HG03097 (cell line): Measurements from ENCODE around the gene TAAR9.

Experiments used
- ATAC-seq: cut with Tn5 transposase; IDR thresholded peaks from one replicate; pipeline ENCODE4 v1.9.1; 2021; ENCODE audit not compliant: unreplicated experiment, low FRiP score

TAAR9 gene, protein sequence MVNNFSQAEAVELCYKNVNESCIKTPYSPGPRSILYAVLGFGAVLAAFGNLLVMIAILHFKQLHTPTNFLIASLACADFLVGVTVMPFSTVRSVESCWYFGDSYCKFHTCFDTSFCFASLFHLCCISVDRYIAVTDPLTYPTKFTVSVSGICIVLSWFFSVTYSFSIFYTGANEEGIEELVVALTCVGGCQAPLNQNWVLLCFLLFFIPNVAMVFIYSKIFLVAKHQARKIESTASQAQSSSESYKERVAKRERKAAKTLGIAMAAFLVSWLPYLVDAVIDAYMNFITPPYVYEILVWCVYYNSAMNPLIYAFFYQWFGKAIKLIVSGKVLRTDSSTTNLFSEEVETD

GRCh38 chr6:132537977-132538376, at the start of gene TAAR9:
TSS of gene TAAR9 (plus strand) at chr6:132538277. CDS start at chr6:132538290, 13 bp downstream.
- ATAC-seq, result no peak

DNA sequence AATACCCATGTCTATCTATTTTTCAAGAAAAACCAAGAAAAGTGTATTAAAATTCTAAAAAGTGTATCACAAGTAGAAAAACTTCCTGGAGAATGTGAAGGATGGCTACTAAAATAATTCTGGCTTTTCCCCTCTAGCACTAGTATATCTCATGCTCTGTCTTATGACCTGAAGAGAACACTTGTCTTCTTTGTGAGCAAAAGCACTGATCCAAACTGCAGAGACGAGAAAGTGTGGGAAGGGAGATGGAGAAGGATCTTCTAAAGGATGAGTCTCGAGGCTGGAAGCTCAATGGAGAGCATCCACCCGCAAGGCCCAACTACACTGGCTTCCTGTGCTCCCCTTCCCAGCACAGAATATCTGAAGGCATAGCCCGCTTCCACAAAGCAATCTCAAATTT, 48.7 kb upstream of the TAAR9 start:
- ATAC-seq, result no peak

DNA sequence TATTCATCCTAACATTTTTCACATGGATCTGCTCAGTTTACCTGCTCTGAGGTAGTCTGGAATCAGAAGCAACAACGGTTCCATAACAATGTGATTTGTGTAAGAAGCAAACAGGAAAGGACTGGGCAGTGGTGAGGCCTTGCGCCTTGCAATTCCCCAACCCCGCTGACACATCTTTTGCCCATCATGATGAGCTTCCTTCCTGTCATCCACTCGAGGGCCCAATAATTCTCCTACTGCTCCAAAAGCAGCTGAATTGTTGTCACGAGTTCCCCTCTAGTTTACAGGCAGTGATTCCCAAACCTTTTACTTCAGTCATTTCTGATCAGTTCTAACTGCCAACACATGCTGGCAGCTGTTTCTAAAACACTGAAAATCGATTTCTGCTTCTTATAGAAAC, 48.1 kb upstream of the TAAR9 start:
- ATAC-seq, result no peak

DNA sequence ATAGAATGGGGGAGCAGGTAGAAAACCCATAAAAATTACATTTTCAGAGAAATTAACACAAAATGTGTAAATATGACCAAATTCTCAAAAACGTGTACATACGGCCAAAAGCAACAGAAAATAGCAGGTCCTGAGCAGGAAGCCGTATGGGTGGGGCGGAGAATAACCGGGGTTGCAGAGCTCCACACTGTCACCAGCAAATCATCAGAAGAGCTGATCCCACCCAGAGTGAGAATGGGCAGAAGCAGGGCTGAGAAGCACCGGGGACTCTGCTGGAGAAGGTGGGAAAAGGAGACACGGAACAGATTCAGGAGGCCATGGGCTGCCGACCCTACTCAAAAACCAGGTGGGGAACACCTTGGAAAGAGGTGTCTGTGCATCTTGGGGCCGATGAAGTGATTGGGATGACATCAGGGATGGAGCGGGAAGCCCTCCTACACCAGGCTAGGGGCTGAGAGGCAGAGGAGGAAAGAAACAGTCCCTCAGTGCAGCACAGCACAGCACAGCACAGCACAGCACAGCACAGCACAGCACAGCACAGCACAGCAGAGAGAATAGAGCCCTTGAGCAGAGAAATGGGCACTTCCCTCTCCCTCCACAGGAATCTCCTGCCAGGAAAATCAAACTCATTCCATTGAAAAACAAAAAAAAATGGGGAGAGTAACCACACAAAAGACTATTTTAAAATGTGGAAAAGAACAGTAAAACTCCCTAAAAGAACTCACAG, 47.4 kb upstream of the TAAR9 start:
- no peak for ATAC-seq

GRCh38 chr6:132491303-132491702, 46.8 kb upstream of the TAAR9 start:
- ATAC-seq, result no peak

GRCh38 chr6:132491881-132492280, 46.2 kb upstream of the TAAR9 start:
- ATAC-seq, result no peak

DNA sequence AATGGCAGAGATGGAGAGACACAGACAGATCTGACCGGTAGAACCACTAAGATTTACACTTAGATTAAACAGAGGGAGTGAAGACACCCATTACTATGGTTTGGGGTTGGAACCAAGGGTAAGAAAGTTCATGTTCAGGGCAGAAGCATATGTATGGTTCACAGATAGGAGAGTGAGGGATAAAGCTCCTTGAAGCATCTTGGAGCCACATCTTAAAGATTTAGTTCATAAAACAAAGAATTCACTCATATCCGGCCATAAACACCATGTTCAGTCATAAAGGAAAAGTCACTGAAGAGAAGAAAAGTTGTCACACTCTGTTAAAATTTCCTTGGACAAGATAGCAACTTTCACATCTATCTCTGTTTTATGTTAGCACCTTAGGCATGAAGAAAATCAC, 43.1 kb upstream of the TAAR9 start:
- ATAC-seq, result no peak

- ATAC-seq, result peak; percentile 30
Measured at GRCh38 chr6:132495604-132496079, 42.4 kb upstream of the TAAR9 start.

DNA sequence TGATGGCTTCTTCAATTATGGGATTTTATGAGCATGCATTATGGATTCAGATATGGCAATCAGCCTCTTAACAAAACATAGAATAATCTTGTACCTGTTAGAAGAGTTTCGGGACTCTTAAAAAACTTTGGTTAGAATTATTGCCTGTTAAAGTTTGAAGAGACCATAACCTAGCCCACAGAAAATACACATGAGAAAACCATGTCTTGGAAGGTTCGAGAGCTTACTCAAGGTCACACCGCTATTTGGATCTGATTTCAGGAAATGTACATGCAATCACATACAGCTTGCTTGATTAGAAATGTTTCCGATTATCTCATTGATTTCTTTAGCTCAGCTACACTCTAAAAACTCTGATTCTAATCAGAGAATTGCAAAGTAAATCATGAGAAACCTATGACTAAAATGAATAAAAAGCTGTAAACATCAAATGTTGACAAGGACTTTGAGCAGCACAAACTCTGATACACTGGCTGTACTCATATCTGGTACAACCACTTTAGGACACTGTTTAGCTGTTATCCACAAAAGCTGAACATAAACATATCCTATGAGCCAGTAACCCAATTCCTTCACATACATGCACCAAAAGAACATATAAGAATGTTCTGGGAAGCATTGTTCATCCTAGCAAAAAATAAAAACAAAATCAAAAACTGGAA, 41.4 kb upstream of the TAAR9 start:
- ATAC-seq, result no peak

DNA sequence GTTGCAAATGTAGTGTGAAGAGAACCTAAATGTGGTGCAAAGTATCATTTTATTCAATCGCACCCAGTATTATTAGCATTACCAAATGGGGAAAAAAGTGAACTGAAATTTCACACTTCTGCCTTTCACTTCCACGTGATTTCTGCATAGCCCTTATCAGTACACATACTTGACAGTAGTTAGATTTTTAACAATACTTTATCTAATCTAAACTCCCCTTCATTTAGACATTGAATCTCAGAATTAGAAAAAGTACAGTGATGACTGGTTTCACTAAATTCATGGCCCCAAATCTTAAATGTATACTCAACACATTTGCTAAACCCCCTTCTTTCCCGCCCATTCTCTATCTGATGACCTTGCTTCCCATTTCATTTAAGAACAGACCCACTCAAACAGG, 39.4 kb upstream of the TAAR9 start:
- peak; percentile 47 for ATAC-seq

DNA sequence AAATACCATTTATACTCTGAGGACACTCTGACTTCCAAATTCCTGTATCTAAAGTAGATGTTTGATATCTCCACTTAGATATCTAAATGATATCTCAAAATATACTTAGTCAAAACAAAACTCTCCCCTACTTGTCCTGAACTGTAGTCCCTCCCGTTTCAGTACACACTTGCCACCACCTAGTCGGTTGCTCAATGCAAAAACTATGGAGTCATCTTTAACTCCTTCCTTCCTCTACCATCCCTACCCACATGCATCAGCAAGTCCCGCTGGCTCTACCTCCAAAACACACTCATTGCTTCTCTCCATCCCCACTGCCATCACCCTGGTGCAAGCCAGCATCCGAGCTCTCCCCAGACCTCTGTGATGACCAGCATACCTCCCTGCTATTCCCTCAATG, 38.3 kb upstream of the TAAR9 start:
- no peak for ATAC-seq

DNA sequence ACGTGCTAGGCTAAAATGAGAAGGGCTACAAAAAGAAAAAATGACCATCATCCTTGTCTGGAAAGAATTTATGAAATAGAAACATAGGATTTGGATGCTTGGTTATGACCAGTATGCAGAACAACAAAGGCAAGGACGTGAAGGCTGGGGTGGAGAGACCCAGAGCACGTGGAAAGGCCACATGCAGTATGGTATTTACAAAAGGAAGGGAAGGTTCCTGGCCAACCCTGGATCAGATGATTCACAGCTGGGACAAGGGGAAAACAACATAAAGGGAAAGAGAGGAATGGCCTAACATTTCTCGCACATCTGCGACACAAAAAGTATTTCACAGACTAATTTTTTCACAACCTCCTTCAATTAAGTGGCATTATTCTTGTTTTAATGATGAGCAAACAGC, 33.3 kb upstream of the TAAR9 start:
- ATAC-seq, result no peak

GRCh38 chr6:132505158-132505557, 32.9 kb upstream of the TAAR9 start:
- ATAC-seq, result no peak

- no peak for ATAC-seq
Measured at GRCh38 chr6:132506461-132506860, 31.6 kb upstream of the TAAR9 start.

- no peak for ATAC-seq
Measured at GRCh38 chr6:132506869-132507808, 30.9 kb upstream of the TAAR9 start.

DNA sequence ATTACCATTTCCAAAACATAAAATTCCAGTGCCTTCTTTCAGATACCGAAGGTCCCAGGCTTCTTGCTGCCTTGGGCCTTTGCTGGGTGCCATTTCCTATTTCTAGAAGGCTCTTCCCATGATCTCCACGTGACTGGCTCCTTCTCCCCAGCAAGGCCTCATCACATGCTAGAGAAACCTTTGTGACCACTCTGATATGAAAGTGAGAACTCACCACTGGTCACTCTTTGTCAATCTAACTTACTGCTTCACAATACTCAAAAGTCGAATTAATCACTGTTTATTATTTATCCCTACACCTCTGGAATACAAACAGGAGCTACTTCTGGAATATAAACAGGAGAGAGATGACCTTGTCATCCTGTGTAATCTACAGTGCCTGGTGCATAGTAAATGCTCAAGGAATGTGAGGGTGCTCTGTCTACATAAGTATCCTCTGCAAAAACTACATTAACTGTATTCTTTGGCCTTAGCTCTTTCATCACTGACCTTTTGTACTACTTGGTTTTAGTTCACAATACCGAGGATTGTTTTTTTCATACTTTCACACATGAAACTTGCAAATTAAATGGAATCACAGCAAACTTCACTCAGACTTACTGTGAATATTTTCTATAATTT, 26.8 kb upstream of the TAAR9 start:
- ATAC-seq, result no peak

DNA sequence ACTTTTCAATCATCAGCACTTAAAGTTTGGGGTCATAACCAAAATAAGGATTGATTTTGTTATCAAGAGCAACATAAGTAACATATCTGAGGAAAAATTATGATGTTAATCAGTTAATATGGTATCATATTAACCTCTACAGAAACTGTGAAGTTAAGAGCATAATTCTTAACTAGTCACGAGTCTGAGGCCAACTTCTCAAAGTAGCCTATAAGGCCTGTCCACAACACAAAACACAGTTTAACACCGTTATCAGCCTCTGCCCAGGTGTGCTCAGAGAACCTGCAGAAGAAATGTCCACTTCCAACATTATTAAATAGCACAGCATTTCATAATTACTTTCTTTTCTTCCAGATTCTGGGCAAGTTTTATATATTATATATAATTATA, 26.3 kb upstream of the TAAR9 start:
- ATAC-seq, result peak; percentile 29

DNA sequence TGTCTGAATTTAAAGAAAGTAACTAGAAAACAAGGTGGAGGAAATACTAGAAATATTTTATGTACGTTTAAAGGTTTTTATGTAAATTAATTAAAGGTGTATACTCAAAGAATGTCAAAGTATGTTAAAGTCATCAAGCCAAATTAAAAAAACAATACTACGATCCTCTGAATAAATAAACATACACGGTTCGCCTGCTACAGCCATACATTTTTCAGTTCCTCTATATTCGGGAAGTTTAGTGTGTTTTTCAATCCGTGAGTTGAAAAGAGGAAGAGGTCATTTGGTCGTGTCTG, 25.8 kb upstream of the TAAR9 start:
- ATAC-seq, result no peak

GRCh38 chr6:132512638-132513632, 25.1 kb upstream of the TAAR9 start, which contains the start of gene STX7:
TSS of gene STX7 (minus strand) at chr6:132513116. CDS start at chr6:132503530, 9,586 bp downstream.
- ATAC-seq, result peak; percentile 84
